Measurements from ENCODE around the gene ABCG1. TPM values are rescaled to one million over a fixed set of nuclear protein-coding genes. Genes with fewer than 3 reads are reported as not detected.
A peak's percentile ranks its signal among the peaks of the same experiment; 100 is the strongest.

Gene ABCG1
- total RNA-seq, 3 donors from 2014 or later = 44.4 to 67.0 (median 56.8) TPM

- ATAC-seq = no peak
- peak in 1 of 3 donors; percentile 30 for DNase-seq
- Histone ChIP-seq H3K4me3 (no peak overlapping the region), H3K36me3 (ENCODE audit: low read depth) (no peaks in the 10 kb centered on the region), H3K9me3 (no peaks in the 10 kb centered on the region), H3K4me1 (ENCODE audit: low read depth) (peaks cover 66% of the 10 kb centered on the region)
- intact Hi-C loops (cut with DNase I, micrococcal nuclease) = no loop called here
- TF ChIP-seq CTCF (IDR thresholded peaks at IDR 0.05) = no peak
Observed at GRCh38 chr21:42232176-42232825, 13.4 kb downstream of the ABCG1 start.

GRCh38 chr21:42233067-42233961 lies 14.4 kb downstream of the ABCG1 start:
- no peak overlapping the region for H3K4me3 ChIP-seq
- no peaks in the 10 kb centered on the region for H3K36me3 ChIP-seq (ENCODE audit: low read depth)
- H3K9me3 ChIP-seq = no peaks in the 10 kb centered on the region
- peak; percentile 68 for ATAC-seq
- intact Hi-C loops (cut with DNase I, micrococcal nuclease) = no loop called here
- peak; percentile 25 for TF ChIP-seq CTCF (IDR thresholded peaks at IDR 0.05)
- DNase-seq = peak; percentile 79 to 87 (median 80)
- peaks cover 66% of the 10 kb centered on the region for H3K4me1 ChIP-seq (ENCODE audit: low read depth)

- Histone ChIP-seq H3K9me3 (no peaks in the 10 kb centered on the region), H3K36me3 (ENCODE audit: low read depth) (no peaks in the 10 kb centered on the region), H3K4me1 (ENCODE audit: low read depth) (peaks cover 62% of the 10 kb centered on the region), H3K4me3 (no peak overlapping the region)
- no peak for DNase-seq
- TF ChIP-seq CTCF (IDR thresholded peaks at IDR 0.05) = no peak
- intact Hi-C loops (cut with DNase I, micrococcal nuclease) = no loop called here
- ATAC-seq = peak; percentile 3
Observed at GRCh38 chr21:42234041-42234440, 15.1 kb downstream of the ABCG1 start.

GRCh38 chr21:42234464-42235241 lies 15.7 kb downstream of the ABCG1 start:
- Histone ChIP-seq H3K9me3 (no peaks in the 10 kb centered on the region), H3K4me3 (no peak overlapping the region), H3K36me3 (ENCODE audit: low read depth) (no peaks in the 10 kb centered on the region), H3K4me1 (ENCODE audit: low read depth) (peaks cover 60% of the 10 kb centered on the region)
- TF ChIP-seq CTCF (IDR thresholded peaks at IDR 0.05) = no peak
- ATAC-seq = peak; percentile 88
- intact Hi-C loops (cut with DNase I, micrococcal nuclease) = no loop called here
- peak; percentile 78 to 90 (median 88) for DNase-seq

GRCh38 chr21:42235593-42235992 lies 16.7 kb downstream of the ABCG1 start:
- Histone ChIP-seq H3K36me3 (ENCODE audit: low read depth) (no peaks in the 10 kb centered on the region), H3K4me3 (no peak overlapping the region), H3K9me3 (no peaks in the 10 kb centered on the region), H3K4me1 (ENCODE audit: low read depth) (peaks cover 58% of the 10 kb centered on the region)
- no peak for TF ChIP-seq CTCF (IDR thresholded peaks at IDR 0.05)
- intact Hi-C loops (cut with DNase I, micrococcal nuclease) = no loop called here
- DNase-seq (peak in 1 of 3 donors; percentile 28), ATAC-seq (no peak)
